GM12874 (cell line): ENCODE data around the gene TTC27.

ENCODE experiments used
- TF ChIP-seq, protein P1 (sequence below): IDR thresholded peaks from 2 replicates; pipeline ENCODE4 v1.5.1; 2011; ENCODE audit warnings: low read depth, mild to moderate bottlenecking, control low read depth, low read length, moderate library complexity; ENCODE audit not compliant: insufficient read depth

Gene TTC27

DNA sequence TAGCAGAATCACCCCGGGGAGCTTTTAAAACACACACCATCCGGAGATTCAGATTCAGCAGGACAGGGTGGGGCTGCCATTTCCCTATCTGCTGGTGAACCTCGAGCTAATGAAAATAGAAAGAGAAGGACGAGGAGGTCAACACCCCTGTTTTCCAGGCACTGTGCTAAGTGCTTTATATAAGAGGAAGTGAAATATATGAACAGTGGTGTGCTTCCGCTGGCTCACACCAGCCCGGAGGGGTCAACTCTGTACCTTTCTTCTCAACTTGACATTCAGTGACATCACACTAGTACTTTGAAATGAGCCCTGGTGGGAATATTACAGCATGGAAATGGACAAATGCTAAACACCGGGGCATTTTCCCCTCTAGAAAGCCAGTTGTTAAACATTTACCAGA is 210.6 kb downstream of the TTC27 start:
- TF ChIP-seq, protein P1, sequence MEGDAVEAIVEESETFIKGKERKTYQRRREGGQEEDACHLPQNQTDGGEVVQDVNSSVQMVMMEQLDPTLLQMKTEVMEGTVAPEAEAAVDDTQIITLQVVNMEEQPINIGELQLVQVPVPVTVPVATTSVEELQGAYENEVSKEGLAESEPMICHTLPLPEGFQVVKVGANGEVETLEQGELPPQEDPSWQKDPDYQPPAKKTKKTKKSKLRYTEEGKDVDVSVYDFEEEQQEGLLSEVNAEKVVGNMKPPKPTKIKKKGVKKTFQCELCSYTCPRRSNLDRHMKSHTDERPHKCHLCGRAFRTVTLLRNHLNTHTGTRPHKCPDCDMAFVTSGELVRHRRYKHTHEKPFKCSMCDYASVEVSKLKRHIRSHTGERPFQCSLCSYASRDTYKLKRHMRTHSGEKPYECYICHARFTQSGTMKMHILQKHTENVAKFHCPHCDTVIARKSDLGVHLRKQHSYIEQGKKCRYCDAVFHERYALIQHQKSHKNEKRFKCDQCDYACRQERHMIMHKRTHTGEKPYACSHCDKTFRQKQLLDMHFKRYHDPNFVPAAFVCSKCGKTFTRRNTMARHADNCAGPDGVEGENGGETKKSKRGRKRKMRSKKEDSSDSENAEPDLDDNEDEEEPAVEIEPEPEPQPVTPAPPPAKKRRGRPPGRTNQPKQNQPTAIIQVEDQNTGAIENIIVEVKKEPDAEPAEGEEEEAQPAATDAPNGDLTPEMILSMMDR = no peak

DNA sequence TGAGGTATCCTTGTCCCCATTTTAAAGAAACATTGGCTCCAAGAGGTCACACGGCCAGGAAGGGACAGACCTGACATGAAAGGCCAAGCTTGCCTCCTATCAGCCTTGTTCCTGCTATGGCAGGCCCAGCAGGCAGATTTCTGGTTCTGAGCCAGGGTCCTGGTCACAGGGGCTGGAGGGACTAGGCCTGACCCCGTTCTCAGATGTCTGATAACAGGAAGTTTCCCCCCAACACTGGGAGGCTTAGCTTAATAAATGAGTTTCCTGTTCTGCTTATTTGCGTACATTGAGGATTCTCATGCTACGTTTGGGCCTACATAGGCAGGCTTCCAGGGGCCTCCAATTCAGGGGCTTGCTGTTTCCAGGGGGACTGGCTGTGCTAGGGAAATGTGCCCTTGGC is 211.1 kb downstream of the TTC27 start:
- TF ChIP-seq, protein P1 = no peak

DNA sequence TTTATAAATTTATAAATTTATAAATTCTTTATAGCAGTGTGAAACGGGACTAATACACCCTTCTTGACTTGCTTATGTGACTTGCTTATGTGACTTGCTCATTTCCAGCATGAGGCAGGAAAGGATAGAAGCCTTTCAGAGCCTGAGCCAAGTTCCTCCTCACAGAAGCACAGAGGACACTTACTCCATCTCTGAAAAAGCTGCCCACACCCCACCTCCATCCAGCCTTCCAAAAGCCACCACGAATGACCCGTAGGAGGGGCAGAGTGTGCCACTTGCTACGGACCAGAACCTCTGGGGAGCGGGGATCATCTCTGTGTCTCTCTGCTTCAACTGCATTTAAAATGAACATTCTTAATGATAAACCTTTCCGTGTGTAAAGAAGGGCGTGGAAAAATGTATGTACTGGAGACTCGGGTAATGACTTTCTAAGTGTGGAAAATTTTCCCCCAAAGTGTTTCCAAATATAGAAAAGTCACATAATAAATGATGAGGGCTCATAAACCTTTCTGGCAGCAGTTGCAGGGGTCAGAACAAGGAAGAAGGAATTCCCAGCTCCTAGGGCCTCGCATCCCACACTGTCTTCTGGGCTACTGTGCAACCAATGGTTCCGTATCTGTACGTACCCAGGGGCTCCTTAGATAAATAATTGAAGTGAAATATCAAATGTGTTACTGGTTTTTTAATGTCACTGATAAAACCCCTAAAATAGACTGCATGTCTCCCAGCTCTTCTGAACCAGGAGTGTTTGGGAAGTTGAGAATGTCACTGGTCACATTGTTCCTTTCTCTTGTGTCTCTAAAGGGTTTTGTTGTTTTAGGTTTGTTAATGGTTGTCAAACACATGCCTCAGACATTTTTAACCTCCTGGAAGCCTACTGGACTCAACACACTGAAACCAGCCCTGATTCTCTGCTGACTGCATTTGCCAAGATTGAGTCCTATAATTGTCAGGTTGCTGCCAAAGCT is 214.4 kb downstream of the TTC27 start:
- TF ChIP-seq, protein P1 = no peak

DNA sequence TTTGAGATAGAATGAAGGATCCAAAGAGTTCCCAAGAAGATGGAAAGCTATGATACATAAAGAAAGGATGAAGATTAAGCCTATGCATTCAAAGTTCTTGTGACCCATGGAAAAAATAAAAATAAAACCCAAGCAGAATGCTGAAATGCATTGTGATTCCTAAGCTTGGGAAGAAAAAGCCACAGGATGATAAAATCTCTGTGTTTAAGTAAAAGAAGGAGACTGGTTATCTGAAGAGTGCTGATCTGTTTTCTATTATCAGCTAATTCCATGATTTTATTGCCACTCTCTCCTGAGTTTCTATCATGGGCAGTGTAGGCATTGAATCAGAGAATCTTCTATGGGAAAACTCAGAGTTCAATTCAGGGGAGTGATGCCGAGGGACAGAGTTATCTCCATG is 215.8 kb downstream of the TTC27 start:
- TF ChIP-seq, protein P1 = no peak

DNA sequence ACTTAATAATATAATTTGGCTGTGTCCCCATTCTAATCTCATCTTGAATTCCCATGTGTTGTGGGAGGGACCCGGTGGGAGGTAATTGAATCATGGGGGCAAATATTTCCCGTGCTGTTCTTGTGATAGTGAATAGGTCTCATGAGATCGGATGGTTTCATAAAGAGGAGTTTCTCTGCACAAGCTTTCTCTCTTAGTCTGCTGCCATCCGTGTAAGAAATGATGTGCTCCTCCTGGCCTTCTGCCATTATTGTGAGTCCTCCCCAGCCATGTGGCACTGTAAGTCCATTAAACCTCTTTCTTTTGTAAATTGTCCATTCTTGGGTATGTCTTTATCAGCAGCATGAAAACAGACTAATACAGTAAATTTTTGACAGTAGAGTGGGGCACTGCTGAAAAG is 216.4 kb downstream of the TTC27 start:
- TF ChIP-seq, protein P1 = no peak

DNA sequence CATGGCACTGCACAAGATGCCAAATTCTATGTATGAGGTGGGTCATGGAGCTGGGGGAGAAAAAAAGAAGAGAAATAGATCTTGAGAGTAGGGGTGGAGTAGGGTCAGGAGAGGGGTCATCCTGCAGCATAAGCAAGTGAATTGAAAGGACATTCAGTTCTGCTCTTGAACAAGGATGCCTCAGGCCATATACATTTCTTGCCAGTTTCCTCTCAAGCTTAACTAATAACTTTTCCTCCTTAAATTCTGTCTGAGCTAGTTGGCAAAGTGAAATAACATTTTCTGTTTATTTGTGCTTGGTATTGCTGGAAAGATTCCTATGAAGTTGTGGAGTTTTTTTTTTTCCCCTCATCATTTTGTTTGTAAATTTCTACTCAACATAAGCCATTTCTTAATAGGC is 219.9 kb downstream of the TTC27 start:
- TF ChIP-seq, protein P1 = no peak

DNA sequence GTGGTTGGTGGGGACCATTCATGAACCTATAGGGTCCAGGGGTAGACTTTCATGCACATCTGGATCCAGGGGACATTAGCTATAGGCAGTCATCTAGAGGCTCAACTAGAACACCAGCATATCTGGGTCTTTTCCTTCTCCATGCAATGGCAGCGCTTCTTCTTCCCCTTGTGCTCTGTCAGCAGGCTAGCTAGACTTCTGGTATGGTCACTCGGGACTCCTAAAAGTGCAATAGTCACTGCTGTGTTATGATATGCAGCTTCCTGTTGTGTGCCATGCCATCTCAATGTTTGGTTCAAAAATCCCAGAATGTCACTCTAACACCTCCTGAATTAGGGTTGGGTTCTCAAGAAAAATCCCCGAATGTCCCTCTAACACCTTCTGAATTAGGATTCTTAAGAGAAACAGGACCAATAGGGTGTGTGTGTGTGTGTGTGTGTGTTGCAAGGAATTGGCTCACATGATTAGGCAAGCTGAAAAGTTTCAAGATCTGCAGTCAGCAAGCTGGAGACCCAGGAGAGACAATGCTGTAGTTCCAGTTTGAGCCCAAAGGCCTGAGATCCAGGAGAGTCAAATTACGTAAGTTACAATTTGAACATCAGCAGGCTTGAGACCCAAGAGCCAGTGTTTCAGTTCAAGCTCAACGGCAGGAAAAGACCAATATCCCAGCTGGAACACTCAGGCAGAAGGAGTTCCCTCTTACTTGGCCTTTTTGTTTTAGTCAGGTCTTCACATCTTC is 221.8 kb downstream of the TTC27 start:
- TF ChIP-seq, protein P1 = no peak
